HG03064 (cell line): Measurements from ENCODE around the gene SLC5A11.
"Not testable (repeated sequence)": the region's sequence is repeated elsewhere in the genome, so short reads cannot be mapped to it uniquely, and the experiment has no call there.

ENCODE experiments used
- ATAC-seq: cut with Tn5 transposase; IDR thresholded peaks from one replicate; pipeline ENCODE4 v1.9.1; 2021; ENCODE audit warnings: low read depth; ENCODE audit not compliant: unreplicated experiment

Gene SLC5A11

DNA sequence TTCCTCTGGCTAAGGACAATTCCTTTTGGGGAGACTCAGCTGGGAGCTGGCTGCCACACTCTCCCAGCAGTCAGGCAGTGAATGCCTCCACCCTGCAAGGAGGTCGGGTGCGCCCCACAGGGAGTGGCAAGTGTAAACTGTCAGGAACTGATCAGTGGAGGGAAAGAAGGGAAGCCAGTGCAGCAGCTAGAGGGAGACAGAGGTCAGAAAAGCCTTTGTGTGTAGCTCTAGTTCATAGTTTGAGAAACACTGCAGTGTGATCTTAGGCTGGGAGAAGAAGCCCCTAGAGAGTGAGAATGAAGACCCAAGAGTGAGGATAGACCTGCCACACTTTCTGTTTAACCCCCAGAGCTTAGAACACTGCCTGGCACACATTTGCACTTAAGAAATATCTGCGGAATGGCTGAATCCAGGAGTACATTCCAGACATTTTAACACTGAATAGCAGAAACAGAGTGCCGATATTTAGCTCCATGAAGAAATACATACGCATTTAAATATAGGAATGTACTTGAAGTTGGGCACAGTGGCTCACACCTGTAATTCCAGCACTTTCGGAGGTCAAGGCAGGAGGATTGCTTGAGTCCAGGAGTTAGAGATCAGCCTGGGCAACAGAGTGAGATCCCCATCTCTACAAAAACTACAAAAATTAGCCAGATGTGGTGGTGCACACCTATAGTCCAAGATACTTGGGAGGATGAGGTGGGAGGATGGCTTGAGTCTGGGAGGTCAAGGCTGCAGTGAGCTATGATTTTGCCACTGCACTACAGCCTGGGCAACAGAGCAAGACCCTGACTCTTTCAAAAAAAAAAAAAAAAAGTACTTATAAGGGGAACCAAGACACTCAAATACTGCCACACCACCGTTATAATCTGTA is 11.1 kb upstream of the SLC5A11 start:
- ATAC-seq, result no peak

DNA sequence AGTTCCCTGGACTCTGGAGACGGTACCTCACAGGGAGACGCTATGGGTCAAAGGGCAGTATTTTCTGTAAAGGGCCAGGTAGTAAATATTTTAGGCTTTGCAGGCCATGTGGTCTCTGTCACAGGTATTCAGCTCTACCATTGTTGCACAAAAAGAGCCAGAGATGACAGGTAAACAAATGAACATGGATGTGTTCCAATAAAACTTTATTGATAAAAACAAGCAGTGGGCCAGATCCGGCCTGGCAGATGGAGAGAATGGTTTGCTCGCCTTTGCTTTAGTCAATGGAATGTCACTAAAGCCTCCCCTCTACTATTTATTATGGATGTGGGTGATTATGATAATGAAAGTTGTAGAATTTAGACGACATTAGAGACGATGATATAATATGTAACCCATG is 8.9 kb upstream of the SLC5A11 start:
- ATAC-seq, result no peak

DNA sequence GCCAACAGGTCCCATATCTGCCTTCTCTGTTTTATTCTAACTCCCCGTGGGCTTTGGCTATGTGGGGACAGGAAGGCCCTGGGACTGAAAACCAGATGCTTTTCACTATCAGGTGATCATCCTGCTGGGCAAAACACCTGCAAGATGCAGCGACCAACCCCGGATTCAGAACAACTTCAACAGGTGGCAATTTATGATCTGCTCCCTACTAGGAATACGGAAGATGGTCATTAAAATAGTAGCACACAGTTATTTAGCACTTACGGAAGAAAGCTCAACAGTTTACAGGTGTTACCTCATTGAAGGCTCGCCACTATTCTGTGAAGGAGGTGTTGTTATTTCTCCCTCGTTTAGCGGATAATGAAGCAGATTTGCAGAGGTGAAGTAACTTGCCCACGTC is 7.8 kb upstream of the SLC5A11 start:
- no peak for ATAC-seq

DNA sequence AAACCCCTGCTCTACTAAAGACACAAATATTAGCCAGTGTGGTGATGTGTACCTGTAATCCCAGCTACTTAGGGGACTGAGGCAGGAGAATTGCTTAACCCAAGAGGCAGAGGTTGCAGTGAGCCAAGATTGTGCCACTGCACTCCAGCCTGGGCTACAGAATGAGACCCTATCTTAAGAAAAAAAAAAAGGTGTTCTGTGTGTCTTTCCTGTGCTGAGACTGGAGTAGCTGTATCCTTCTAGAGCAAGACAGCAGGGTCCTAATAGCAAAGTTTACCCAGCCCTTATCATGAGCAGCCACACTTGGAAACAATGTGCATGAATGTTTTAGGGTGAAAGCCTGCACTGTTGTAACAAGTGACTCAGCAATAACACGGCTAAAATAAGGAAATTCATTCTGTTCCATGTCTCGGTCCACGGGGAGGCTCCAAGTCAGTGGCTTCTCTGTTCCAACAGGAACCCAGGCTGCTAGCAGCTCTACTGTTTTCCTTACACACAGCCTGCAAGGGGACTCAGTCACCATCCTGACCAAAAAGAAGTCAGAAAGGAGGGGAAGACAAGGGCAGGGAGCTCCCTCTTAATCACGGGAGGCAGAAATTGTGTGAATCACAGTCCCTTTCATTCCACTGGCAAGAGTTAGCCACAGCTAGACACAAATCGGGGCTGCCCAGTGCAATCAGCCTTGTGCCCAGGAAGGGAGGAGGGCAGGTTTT is 7.1 kb upstream of the SLC5A11 start:
- no peak for ATAC-seq

DNA sequence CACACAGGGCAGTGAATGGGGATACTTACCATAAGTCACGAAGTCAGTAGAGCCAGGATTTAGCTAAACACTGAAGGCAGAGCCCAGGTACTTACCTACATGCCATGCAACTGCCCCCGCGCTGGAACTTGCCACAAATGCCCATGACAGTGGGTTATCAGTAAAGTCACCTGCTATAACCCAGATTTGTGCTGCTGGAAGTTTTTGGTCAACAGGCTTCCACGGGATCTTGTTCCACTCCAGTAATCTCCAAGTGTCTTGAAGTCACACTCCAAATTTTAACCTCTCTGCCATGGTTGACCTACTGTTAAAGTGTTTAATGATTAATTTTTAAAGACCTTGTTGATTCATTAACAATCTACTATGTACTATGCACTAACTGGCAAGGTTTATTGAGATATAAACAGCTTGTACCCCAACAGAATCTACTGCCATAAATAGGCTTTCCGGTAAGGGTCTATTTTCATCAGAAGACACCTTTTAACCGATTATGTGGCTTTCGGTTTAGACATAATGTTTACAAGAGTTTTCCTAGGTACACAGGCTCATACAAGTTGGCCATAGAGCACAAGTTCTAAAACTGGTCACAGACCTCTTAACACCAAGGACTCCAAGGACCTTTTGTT is 6.3 kb upstream of the SLC5A11 start:
- no peak for ATAC-seq

DNA sequence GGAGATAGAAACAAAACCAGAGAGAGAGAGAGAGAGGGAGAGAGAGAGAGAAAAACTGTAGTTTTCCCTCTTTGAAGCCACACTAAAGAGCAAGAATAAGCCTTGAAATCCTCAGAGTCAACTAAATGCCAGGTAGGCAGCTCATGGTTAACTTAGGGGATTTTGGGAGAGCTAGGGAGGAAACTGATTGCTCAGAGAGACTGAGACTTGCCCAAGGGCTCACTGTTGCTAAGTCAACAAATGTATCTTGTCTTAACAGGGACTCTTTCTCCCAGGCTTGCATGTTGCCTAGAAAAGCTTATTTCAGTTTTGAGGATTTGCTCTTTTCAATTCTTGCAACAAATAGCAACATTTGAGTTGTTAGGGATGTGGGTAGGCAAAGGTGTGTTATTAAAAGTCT is 4.5 kb upstream of the SLC5A11 start:
- no peak for ATAC-seq

DNA sequence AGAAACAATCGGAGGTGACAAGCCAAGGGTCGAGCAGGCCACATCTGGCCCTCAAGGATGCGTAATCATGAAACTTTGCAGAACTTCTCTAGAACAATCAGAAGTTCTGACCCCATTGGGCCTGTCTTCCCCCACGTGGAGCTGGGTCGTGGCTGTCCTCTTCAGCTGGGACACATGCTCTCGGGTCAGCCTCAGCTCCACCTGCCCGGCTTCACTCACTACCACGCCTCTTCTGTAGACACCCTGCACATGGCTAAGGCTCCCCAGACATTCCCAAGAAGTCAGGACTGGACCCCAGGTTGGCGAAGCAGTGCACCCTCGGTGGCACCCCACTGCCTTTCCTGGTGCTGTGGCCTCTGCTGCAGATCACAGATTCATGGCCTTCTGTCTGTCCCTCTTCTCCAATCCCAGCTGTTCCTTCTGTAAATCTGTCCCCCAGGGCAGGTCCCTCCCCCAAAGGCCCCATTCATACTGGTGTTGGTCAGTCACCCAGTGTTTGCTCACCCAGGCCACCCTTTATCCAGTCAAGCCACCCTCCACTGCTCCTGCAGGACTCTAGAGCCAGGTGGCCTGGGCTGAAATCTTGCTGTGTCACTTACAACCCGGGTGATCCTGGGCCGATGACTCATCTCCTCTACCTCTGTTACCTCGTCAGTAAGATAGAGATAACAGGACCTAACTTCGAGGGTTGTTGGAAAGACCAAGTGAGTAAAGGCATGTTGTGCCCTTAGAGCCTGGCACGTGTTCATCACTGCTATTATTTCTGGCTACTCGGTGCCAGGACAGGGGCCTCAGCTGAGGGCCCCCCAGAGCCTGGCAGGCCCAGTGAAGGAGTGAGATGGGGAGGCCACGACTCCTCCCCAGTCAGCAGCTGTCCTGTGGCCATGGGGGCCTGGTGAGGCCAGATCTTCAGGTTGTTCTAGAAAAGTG is 1.4 kb upstream of the SLC5A11 start:
- no peak for ATAC-seq

DNA sequence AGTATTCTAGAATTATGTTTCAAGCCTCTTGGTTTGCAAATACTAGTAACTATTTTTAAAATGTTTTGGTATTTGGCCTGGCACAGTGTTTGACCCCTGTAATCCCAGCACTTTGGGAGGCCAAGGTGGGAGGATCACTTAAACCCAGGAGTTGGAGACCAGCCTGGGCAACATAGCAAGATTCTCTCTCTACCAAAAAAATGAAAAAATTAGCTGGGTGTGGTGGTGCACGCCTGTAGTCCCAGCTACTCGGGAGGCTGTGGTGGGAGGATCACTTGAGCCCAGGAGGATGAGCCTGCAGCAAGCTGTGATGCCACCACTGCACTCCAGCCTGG is 765 bp upstream of the SLC5A11 start:
- ATAC-seq, result not testable (repeated sequence)

DNA sequence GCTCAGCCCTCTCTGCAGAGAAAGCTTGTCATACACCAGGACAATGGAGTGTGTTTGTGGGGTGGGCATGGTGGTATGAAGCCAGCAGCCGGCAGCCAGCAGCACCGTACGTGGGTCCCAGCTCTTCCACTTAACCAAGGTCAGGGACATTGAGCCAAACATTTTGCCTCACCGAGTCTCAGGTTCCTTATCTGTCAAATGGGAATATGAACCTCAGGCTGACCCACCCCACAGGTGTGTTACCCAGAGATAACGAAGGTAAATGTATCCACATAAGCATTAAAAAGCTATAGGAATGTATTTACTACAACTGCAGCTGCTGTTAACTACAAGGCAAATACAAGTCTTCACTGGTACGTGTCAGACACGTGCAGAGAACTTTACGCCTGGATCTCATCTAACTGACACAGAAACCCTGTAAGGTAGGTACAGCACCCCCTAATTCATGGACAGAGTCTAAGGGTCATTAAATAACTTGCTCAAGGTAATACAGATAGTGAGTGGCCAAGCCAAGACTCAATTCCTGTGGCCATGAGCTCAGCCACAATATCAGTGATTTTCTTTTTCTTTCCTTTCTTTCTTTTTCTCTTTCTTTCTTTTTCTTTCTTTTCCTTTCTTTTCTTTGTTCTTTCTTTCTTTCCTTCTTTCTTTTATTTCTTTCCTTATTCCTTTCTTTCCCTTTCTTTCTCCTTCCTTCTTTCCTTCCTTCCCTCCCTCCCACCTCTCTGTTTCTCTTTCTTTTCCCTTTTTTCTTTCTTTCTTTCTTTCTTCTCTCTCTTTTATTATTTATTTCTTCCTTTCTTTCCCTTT is 990 bp downstream of the SLC5A11 start:
- no peak for ATAC-seq

DNA sequence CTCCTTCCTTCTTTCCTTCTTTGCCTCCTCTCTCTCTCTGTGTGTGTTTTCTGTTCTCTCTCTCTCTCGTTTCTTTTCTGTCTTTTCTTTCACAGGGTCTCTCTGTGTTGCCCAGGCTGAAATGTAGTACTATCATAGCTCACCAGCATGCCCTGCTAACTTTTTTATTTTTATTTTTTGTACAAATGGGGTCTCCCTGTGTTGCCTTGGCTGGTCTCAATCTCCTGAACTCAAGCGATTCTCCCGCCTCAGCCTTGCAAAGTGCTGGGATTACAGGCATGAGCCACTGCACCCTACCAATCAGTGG is 1.5 kb downstream of the SLC5A11 start:
- ATAC-seq, result no peak

DNA sequence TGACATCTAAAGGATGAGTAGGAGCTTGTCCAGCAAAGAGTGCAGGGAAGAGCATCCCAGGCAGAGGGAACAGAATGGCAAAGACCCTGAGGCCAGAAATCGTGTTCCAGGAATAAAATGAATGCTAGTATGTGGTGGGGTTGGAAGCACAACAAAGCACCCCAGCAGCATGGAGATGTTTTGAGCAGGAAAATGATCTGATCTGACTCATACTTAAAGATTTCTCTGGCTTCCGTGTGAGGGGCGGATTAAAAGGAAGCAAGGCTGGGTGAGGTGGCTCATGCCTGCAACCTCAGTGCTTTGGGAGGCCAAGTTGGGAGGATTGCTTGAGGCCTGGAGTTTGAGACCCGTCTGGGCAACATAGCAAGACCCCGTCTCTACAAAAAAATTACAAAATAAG is 2.3 kb downstream of the SLC5A11 start:
- ATAC-seq, result no peak

DNA sequence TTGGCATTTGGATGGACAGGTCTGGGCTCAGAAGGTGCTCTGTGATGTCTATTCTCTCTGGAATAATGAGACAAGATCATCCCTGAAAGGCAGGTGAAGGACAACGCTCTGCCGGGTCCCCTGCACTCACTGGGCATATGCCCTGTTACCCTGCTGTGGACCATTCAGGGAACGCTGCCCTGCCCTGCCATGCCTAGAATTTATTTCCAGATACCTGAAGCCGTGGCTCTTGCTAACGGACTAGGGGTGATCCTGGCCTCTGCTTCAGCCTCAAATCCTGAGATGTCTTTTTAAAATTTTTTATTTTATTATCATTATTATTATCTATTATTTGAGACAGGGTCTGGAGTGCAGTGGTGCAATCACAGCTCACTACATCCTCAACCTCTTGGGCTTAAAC is 3.9 kb downstream of the SLC5A11 start:
- ATAC-seq, result no peak

DNA sequence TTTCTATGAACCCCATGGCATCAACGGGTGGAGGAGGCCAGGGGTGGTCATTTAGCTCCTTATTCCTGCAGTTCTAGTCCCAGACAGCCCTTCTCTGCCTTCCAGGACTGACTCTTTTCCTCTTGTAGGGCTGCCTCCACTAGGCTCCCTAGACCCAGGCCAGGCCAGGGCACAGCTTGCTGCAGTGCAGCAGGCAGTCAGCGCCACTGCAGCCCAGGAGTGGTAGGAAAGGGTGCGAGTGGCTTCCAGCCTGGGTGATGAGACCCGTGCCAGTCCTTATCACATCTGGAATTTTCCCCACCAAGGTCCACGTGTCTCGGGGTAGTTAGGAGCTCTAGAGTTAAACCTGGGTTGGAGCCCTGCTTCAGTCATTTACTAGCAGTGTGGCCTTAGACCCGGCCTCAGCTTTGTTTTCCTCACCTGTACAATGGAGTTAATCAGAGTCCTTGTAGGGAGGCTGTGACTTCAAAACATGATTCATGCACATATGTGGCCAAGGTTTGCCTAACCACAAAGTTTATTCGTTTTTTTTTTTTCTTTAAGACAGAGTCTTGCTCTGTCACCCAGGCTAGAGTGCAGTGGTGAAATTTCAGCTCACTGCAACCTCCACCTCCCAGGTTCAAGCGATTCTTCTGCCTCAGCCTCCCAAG is 4.7 kb downstream of the SLC5A11 start:
- ATAC-seq, result no peak

DNA sequence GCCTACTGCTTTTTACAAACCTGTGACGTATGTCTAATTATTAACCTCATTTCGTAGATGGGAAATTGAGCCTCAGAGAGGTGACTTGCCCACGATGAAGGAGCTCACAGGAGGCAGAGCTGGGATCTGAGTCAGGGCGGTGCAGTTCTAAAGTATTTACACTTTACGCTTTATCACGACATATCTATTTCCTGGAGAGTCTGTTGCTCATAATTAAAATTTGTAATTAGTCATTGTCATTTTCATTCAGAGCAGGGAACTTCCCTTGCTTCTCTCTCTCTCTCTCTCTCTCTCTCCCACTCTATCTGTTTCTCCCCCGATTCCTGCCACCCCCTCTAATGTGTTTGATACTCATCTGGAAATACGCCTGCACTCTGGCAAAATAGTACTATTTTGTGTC is 5.9 kb downstream of the SLC5A11 start:
- no peak for ATAC-seq

DNA sequence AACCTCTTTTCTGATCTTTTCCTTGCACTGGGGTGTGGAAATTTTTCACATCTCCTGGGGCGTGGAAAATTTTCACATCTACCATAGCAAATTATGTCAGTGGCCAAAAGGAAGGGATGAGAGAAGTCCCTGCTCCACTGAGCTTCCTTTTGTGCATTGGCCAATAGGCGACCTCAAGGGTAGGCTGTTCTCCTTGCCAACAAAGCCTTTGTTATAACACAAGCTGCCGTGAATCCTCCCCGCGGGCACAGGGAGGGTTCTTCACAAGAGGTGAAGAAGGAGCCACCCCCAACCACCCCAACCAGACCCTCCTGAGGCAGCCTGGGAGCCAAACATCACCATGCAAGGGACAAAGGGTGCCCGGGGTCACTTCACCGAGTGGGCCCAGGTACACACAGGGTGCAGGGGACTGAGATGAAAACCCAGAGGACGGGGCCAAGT is 6.5 kb downstream of the SLC5A11 start:
- no peak for ATAC-seq

DNA sequence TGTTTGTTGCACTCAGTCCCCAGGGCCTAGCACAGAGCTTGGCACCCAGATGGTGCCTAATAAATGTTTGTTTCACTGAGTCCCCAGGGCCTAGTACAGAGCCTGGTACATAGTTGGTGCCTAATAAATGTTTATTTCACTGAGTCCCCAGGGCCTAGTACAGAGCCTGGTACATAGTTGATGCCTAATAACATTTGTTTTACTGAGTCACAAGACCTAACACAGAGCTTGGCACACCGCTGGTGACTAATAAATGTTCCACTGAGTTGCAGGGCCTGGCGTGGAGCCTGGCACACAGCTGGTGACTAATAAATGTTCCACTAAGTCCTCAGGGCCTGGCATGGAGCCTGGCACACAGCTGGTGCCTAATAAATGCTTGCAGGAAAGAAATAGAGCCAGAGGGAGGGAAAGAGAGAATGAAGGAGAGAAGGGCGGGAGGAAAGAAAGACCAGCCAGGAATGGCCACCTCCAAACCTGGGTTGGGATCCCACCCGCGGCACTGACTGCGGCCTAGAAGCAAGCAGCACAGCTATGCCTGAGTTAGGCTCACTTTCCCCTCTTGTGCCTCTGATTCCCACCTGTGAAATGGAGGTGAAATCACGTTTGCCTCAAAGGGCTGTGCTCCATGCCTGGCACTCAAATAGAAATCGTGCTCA is 7.5 kb downstream of the SLC5A11 start:
- no peak for ATAC-seq

DNA sequence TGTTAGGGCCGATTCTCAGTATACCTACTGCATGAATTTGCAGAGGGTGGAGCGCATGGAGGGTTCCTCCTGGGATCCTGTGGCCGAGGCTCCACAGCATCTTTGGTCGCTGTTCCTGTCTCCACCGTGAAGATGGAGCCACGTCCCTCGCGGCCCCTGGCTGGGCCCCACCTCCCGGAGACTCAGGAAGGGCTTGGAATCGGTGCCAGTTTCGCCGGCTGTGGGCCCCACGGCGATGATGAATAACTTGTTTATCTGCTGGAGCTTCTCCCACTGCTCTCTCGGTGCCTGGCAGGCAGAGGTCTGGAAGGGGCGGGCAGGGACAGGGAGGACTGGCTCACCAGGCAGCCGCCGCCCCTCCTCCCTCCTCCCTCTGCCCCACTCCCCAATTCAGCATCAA is 8.1 kb downstream of the SLC5A11 start:
- no peak for ATAC-seq

DNA sequence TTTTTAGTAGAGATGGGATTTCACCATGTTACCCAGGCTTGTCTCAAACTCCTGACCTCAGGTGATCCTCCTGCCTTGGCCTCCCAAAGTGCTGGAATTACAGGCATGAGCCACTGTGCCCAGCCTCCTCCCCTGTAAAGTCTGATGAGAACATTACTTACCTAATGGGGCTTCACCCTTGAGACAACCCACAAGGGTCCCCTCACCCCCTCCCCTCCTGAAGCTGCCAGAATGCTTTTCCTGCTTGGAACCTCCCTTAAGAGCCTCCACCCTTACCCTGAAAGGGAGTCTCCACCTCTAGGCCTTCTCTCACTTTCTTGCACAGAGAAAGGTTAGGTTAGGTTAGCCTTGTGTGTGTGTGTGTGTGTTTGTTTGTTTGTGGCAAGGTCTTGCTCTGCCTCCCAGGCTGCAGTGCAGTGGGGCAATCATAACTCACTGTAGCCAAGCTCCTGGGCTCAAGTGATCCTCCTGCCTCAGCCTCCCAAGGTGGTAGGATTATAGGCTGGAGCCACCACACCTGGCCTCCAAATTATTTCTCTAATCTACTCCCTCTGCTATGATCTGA is 8.9 kb downstream of the SLC5A11 start:
- ATAC-seq, result no peak

DNA sequence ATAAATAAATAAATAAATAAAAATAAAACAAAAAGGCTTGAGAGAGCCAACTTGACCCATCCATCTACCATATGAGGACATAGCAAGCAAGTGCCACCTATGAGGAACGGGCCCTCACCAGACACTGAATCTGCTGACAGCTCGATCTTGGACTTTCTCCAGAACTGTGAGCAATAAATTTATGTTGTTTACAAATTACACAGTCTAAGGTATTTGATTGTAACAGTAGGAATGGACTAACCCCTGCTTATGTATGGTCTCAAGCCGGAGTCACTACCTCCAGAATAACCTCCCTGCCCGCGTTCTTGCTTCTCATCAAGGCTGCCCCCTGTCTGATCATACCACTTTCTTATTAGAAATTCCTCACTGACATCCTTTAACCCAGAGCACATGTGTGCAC is 9.9 kb downstream of the SLC5A11 start:
- ATAC-seq, result no peak
